Bladder microvascular endothelial cell (primary cell): Measurements from ENCODE around the gene PCDHA1. TPM values are rescaled to one million over a fixed set of nuclear protein-coding genes. Genes with fewer than 3 reads are reported as not detected.

Source experiments
- total RNA-seq: library from RNA; depleted of rRNA; stranded (reverse); fragments of >200 nt; gene quantifications from 2 replicates; pipeline ENCODE4 v1.2.3, GENCODE V29; 2014

Gene PCDHA1
- total RNA-seq, 1 donor from 2014 or later: 0.13 TPM

DNA sequence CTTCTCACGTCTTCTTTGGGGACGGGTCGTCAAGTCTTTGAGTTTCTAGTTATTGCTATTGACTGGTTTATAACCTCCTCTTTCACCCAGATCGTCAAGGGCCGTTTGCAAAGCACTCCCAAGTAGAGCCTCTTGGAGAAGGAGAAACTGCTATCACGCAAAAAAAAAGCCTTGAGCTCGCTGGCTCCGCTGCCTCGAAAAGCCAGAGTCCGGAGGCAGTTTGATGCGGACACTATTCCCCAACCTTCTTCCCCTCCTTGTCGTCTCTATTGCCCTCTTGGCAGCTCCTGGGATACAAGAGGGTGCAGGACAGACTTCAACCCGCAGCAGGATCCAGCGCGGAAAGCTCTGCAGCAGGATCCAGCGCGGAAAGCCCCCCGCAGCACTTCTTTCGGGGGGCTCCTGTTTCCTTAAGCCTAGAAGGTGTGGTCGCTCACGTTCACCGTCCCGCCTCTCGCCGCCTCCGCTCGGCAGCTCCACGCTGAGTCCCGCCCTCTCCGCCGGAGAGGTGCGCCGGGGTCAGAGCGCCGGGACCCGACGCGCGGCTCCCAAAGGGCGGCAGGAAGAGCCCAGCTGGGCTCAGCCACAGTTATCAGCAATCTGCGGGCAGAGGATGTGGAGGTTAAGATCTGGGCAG is 140.0 kb downstream of the PCDHA1 start, which contains the start of gene PCDHAC1:
Gene PCDHAC1 (plus strand): TSS at position 494 of the 637 bp plus-strand sequence. CDS start 594 bp downstream, outside the sequence.

GRCh38 chr5:140966293-140967225 is 180.6 kb downstream of the PCDHA1 start, which contains the start of gene PCDHAC2:
Gene PCDHAC2, plus strand, starts transcription at chr5:140966476. Its CDS starts 291 bp downstream, at chr5:140966767.

GRCh38 chr5:141050622-141051520 is 264.9 kb downstream of the PCDHA1 start, which contains the start of gene PCDHB1:
Gene PCDHB1, plus strand, starts transcription at chr5:141051374. Its CDS starts 97 bp downstream, at chr5:141051471.

Other genes starting within 250 kb of the PCDHA1 start
- gene EIF4EBP3, start 238.5 kb upstream of the PCDHA1 start, total RNA-seq: 0.44 and 1.6 TPM in 2 replicates
- 15.4 and 17.1 TPM in 2 replicates for gene SRA1, start 228.7 kb upstream of the PCDHA1 start, total RNA-seq
- 5.0 and 16.0 TPM in 2 replicates for gene APBB3, start 221.5 kb upstream of the PCDHA1 start, total RNA-seq
- 11.3 and 45.3 TPM in 2 replicates for gene SLC35A4, start 221.3 kb upstream of the PCDHA1 start, total RNA-seq
- 3.2 TPM in 1 of 2 replicates, not detected in the other for gene CD14, start 153.0 kb upstream of the PCDHA1 start, total RNA-seq
- 15.4 and 19.7 TPM in 2 replicates for gene TMCO6, start 146.7 kb upstream of the PCDHA1 start, total RNA-seq
- 42.2 and 64.1 TPM in 2 replicates for gene NDUFA2, start 138.5 kb upstream of the PCDHA1 start, total RNA-seq
- 75.0 and 111 TPM in 2 replicates for gene IK, start 138.3 kb upstream of the PCDHA1 start, total RNA-seq
- gene WDR55, start 121.2 kb upstream of the PCDHA1 start, total RNA-seq: 30.4 and 34.9 TPM in 2 replicates
- 0.38 and 0.49 TPM in 2 replicates for gene DND1, start 112.6 kb upstream of the PCDHA1 start, total RNA-seq
- 60.2 and 70.4 TPM in 2 replicates for gene HARS1, start 94.8 kb upstream of the PCDHA1 start, total RNA-seq
- gene HARS2, start 94.7 kb upstream of the PCDHA1 start, total RNA-seq: 24.1 and 36.4 TPM in 2 replicates
- 37.2 and 58.8 TPM in 2 replicates for gene ZMAT2, start 85.7 kb upstream of the PCDHA1 start, total RNA-seq
- 0.06 TPM in 1 of 2 replicates, not detected in the other for gene PCDHA2, start 8.7 kb downstream of the PCDHA1 start, total RNA-seq
- gene PCDHA3, start 14.9 kb downstream of the PCDHA1 start, total RNA-seq: under 0.01 and 0.19 TPM in 2 replicates
- gene PCDHA4, start 20.9 kb downstream of the PCDHA1 start, total RNA-seq: under 0.01 and 0.19 TPM in 2 replicates
- under 0.01 TPM in 1 of 2 replicates, not detected in the other for gene PCDHA5, start 35.5 kb downstream of the PCDHA1 start, total RNA-seq
- 0.13 and 0.16 TPM in 2 replicates for gene PCDHA6, start 41.8 kb downstream of the PCDHA1 start, total RNA-seq
- gene PCDHA7, start 48.1 kb downstream of the PCDHA1 start, total RNA-seq: under 0.01 and 0.06 TPM in 2 replicates
- 0.13 TPM in 1 of 2 replicates, not detected in the other for gene PCDHA8, start 55.0 kb downstream of the PCDHA1 start, total RNA-seq
- 0.06 TPM in 1 of 2 replicates, not detected in the other for gene PCDHA9, start 62.2 kb downstream of the PCDHA1 start, total RNA-seq
- under 0.01 and 0.13 TPM in 2 replicates for gene PCDHA10, start 69.8 kb downstream of the PCDHA1 start, total RNA-seq
- under 0.01 and 0.13 TPM in 2 replicates for gene PCDHA11, start 82.8 kb downstream of the PCDHA1 start, total RNA-seq
- under 0.01 TPM in 1 of 2 replicates, not detected in the other for gene PCDHA12, start 89.2 kb downstream of the PCDHA1 start, total RNA-seq
- gene PCDHA13, start 96.0 kb downstream of the PCDHA1 start, total RNA-seq: not detected in 2 replicates
- gene PCDHAC1, start 140.2 kb downstream of the PCDHA1 start, total RNA-seq: 0.06 TPM in 1 of 2 replicates, not detected in the other
- gene PCDHAC2, start 180.3 kb downstream of the PCDHA1 start, total RNA-seq: 0.19 and 0.32 TPM in 2 replicates